ENCODE measurements around the gene MYH16.

MYH16 gene

GRCh38 chr7:99254390-99254789 lies 18.2 kb upstream of the MYH16 start:
- TF ChIP-seq REST (IDR thresholded peaks at IDR 0.05; ENCODE audit: insufficient read depth in 1 of 2, low read depth in 2 of 2, low read length in 2 of 2) (no peak), TAF1 (IDR thresholded peaks at IDR 0.05; ENCODE audit: borderline replicate concordance, insufficient read depth, low read length) (no peak), POLR2AphosphoS5 (IDR thresholded peaks at IDR 0.05; ENCODE audit: low read depth, low read length) (no peak), FOXP2 (optimal IDR thresholded peaks at IDR 0.05; ENCODE audit: borderline replicate concordance, extremely low read depth, extremely low read length, insufficient read depth) (no peak), SIN3A (IDR thresholded peaks at IDR 0.05; ENCODE audit: borderline replicate concordance, insufficient read depth, low read length) (no peak)

GRCh38 chr7:99255463-99255862 lies 17.2 kb upstream of the MYH16 start:
- TF ChIP-seq TAF1 (IDR thresholded peaks at IDR 0.05; ENCODE audit: borderline replicate concordance, insufficient read depth, low read length) (no peak), REST (IDR thresholded peaks at IDR 0.05; ENCODE audit: insufficient read depth in 1 of 2, low read depth in 2 of 2, low read length in 2 of 2) (no peak), POLR2AphosphoS5 (IDR thresholded peaks at IDR 0.05; ENCODE audit: low read depth, low read length) (no peak), SIN3A (IDR thresholded peaks at IDR 0.05; ENCODE audit: borderline replicate concordance, insufficient read depth, low read length) (no peak), FOXP2 (optimal IDR thresholded peaks at IDR 0.05; ENCODE audit: borderline replicate concordance, extremely low read depth, extremely low read length, insufficient read depth) (no peak)

- no peak for TF ChIP-seq TAF1 (IDR thresholded peaks at IDR 0.05; ENCODE audit: borderline replicate concordance, insufficient read depth, low read length)
- no peak for TF ChIP-seq REST (IDR thresholded peaks at IDR 0.05; ENCODE audit: insufficient read depth in 1 of 2, low read depth in 2 of 2, low read length in 2 of 2)
- TF ChIP-seq SIN3A (IDR thresholded peaks at IDR 0.05; ENCODE audit: borderline replicate concordance, insufficient read depth, low read length): no peak
- no peak for TF ChIP-seq POLR2AphosphoS5 (IDR thresholded peaks at IDR 0.05; ENCODE audit: low read depth, low read length)
- TF ChIP-seq FOXP2 (optimal IDR thresholded peaks at IDR 0.05; ENCODE audit: borderline replicate concordance, extremely low read depth, extremely low read length, insufficient read depth): no peak
Measured at GRCh38 chr7:99257065-99257464, 15.6 kb upstream of the MYH16 start.

- TF ChIP-seq POLR2AphosphoS5 (IDR thresholded peaks at IDR 0.05; ENCODE audit: low read depth, low read length): no peak
- no peak for TF ChIP-seq REST (IDR thresholded peaks at IDR 0.05; ENCODE audit: insufficient read depth in 1 of 2, low read depth in 2 of 2, low read length in 2 of 2)
- no peak for TF ChIP-seq SIN3A (IDR thresholded peaks at IDR 0.05; ENCODE audit: borderline replicate concordance, insufficient read depth, low read length)
- TF ChIP-seq FOXP2 (optimal IDR thresholded peaks at IDR 0.05; ENCODE audit: borderline replicate concordance, extremely low read depth, extremely low read length, insufficient read depth): no peak
- TF ChIP-seq TAF1 (IDR thresholded peaks at IDR 0.05; ENCODE audit: borderline replicate concordance, insufficient read depth, low read length): no peak
Measured at GRCh38 chr7:99257675-99258074, 15.0 kb upstream of the MYH16 start.

- TF ChIP-seq FOXP2 (optimal IDR thresholded peaks at IDR 0.05; ENCODE audit: borderline replicate concordance, extremely low read depth, extremely low read length, insufficient read depth) (no peak), REST (IDR thresholded peaks at IDR 0.05; ENCODE audit: insufficient read depth in 1 of 2, low read depth in 2 of 2, low read length in 2 of 2) (no peak), TAF1 (IDR thresholded peaks at IDR 0.05; ENCODE audit: borderline replicate concordance, insufficient read depth, low read length) (no peak)
Measured at GRCh38 chr7:99258501-99258900, 14.1 kb upstream of the MYH16 start.
